Thyroid gland (tissue), 4 donors: ENCODE results near the gene USP48.

ENCODE experiments used
- CTCF ChIP-seq, 6 experiments: fragments of 200-600 bp in 3 of 6; fragments of 450-650 bp in 3 of 6; sonication (generic) in 3 of 6; IDR thresholded peaks; one replicate each; pipeline ENCODE4 v1.5.1; 2016 to 2019; ENCODE audit warnings: antibody characterized with exemption in 6 of 6, mild to moderate bottlenecking in 2 of 6, inconsistent platforms in 1 of 6, moderate library complexity in 1 of 6
- POLR2A ChIP-seq, 2 donors: fragments of 450-650 bp; IDR thresholded peaks; one replicate each; pipeline ENCODE4 v1.6.1; 2017; ENCODE audit warnings: antibody characterized with exemption in 2 of 2, mild to moderate bottlenecking in 2 of 2, moderate library complexity in 1 of 2

GRCh38 chr1:21663248-21663950 lies 119.5 kb downstream of the USP48 start:
- no peak for TF ChIP-seq POLR2A (IDR thresholded peaks at IDR 0.05)
- TF ChIP-seq CTCF (IDR thresholded peaks at IDR 0.05), result no peak
